Stimulated activated CD4-positive, alpha-beta T cell treated with anti-CD3 and anti-CD28 coated beads, Interleukin-15, amount 100 ng/mL, for 1 hour (primary cell): ENCODE data around the gene TMEM272.

Experiments used
- DNase-seq, 2 donors: peaks; one replicate each; pipeline ENCODE4 v3.0.0-alpha.2; 2020; ENCODE audit warnings: low read depth in 1 of 2, low spot score in 1 of 2

The TMEM272 gene

DNA sequence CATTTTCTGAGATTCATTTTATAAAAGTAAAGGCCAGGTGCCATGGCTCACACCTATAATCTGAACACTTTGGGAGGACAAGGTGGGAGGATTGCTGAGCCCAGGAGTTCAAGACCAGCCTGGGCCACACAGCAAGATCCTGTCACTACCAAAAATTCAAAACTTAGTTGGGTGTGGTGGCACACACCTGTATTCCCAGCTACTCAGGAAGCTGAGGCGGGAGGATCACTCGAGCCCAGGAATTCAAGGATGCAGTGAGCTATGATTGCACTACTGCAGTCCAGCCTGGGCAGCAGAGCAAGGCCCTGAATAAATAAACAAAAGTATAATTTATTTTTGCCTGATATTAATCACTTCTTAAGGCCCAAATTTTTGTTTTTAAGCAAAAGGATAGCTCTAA, 81.5 kb downstream of the TMEM272 start:
- no peak for DNase-seq
